GM10266 (cell line): ENCODE results near the gene RGS7.

ENCODE experiments used
- DNase-seq: peaks from one replicate; pipeline ENCODE4 v3.0.0; 2012; ENCODE audit errors: extremely low spot score
- CTCF ChIP-seq: IDR thresholded peaks from 2 replicates; pipeline ENCODE4 v1.5.1; 2012; ENCODE audit warnings: mild to moderate bottlenecking, low read depth; ENCODE audit not compliant: control insufficient read depth, insufficient read depth; ENCODE audit errors: missing control alignments

The RGS7 gene

DNA sequence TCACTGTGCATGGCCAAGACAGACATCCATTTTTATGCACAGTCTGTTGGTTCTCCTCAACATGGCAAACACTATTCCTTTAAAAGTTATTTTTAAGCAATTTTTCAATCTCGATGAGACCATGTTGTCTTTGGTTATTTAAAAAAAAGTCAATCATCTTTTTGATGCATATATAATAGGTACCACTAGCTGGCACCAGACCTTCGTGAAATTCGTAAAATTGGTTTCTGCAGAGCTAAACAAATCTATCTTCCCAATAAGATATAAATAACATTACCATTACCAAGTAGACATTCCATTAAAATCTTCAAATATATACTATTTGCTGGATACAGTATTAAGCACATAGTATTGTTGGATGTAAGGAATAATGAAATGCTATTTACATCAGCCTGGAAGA, 525.1 kb downstream of the RGS7 start:
- no peak for DNase-seq
- TF ChIP-seq CTCF, result no peak

- TF ChIP-seq CTCF, result no peak
- no peak for DNase-seq
Observed at GRCh38 chr1:240831191-240831631, 525.8 kb downstream of the RGS7 start.

DNA sequence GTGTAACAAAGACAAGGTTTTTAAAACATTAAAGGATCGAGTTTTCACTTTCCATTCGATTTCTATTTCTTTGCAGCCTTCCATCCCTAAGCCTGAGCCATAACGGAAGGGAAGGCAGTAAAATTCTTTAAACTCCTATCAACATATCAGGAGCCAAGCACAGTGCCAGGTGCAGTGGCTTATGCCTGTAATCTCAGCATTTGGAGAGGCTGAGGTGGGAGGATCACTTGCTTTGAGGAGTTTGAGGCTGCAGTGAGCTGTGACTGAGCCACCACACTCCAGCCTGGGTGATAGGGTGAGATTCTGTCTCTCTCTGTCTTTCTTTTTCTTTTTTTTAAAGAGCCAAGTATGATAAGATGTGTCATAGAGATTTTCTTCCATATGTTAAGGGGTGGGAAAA, 527.5 kb downstream of the RGS7 start:
- no peak for DNase-seq
- no peak for TF ChIP-seq CTCF

DNA sequence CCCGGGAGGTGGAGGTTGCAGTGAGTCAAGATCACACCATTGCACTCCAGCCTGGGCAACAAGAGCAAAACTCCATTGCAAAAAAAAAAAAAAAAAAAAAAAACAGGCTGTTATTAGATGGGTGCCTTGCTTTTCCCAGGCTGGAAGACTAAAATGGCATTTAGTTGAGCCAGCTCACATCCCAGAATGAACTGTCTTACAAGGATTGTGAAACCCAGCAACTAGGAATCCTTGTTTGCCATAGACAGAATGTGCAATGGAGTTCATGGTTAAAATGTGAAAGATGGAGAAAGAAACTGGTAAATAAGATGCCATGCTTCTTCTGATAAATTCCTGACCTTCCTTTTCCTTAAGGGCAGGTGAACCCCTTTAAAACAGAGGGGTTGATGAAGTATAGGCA, 529.2 kb downstream of the RGS7 start:
- DNase-seq, result no peak

GRCh38 chr1:240824238-240824637, 532.8 kb downstream of the RGS7 start:
- DNase-seq, result no peak
- no peak for TF ChIP-seq CTCF

More for the DNA sequence above, 529.2 kb downstream of the RGS7 start:
- no peak for TF ChIP-seq CTCF

DNA sequence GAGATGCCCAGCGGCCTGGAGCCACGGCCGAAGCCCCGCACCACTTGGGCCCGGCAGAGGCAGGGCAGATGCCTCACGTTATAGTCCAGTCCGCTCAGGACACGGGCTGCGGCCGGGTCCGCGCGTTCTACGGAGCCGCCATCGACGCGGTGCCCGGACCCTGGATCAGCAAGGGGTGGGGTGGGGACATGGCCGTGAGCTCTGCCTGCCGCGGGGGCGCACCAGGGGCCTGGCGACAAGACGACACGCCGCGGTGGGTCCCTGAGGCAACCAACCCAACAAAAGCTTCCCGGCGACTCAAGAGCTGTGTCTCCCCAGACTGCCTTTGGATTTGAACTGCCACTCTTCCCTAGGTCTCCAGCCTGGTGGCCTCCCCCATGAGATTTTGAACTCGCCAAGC, 533.6 kb downstream of the RGS7 start:
- TF ChIP-seq CTCF, result no peak
- no peak for DNase-seq

GRCh38 chr1:240821925-240822324, 535.1 kb downstream of the RGS7 start:
- no peak for DNase-seq
- TF ChIP-seq CTCF, result no peak
